Central memory CD4-positive, alpha-beta T cell (primary cell): ENCODE results near the gene NTSR1.

ENCODE experiments used
- DNase-seq: peaks from one replicate; pipeline ENCODE4 v3.0.0; 2022

NTSR1 gene

DNA sequence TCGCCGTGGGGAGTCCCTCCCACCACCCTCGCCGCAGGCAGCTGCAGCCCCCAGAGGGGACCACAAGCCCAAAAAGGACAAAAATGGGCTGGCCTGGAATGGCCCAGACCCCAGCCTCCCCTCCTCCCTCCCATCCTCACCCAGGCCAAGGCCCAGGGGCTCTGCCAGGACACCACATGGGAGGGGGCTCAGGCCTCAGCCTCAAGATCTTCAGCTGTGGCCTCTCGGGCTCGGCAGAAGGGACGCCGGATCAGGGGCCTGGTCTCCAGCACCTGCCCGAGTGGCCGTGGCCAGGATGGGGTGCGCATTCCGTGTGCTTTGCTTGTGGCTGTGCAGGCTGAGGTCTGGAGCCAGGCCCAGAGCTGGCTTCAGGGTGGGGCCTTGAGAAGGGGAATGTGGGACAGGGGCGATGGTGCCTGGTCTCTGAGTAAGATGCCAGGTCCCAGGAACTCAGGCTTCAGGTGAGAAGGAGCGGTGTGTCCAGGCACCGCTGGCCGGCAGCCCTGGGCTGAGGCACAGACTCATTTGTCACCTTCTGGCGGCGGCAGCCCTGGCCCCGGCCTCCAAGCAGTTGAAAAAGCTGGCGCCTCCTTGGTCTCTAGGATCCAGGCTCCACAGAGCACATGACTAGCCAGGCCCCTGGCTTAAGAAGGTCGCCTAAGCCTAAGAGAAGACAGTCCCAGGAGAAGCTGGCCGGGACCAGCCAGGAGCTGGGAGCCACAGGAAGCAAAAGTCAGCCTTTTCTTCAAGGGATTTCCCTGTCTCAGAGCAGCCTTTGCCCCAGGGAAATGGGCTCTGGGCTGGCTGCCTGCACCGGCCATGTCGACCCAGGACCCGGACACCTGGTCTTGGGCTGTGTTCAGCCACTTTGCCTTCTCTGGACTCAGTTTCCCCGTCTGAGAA lies 52.5 kb downstream of the NTSR1 start:
- DNase-seq: no peak

DNA sequence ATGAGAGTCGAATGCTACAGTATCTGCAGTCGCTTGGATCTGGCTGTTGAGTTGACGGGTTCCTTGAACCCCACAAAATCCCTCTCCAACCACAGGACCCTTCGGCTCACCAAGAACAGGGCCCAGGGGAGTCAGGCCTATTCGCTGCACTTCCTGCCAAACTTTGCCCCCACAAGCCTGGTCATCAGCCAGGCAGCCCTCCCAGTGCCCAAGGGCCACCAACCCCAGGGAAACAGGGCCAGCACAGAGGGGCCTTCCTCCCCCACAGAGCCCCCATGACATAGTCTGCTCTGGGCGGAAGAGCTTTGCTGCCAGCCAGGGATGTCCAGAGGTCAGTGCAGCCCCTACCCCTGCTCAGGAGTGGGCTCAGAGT lies 53.1 kb downstream of the NTSR1 start:
- DNase-seq: no peak

DNA sequence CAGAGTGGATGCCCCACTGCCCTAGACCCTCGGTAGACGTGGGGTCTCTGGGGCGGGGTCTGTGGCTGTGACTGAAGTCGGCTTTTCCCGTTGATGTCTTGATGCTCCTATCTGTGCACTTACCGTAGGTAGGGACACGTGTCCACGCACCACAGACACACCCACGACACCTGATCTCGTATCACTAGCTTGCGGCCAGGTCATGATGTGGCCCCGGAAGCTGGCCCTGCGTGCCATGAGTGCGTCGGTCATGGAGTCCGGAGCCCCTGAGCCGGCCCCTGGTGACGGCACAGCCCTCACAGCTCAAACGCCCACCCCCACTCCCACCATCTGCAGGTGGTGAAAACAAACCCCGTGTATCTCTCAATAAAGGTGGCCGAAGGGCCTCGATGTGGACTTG lies 53.7 kb downstream of the NTSR1 start:
- no peak for DNase-seq

DNA sequence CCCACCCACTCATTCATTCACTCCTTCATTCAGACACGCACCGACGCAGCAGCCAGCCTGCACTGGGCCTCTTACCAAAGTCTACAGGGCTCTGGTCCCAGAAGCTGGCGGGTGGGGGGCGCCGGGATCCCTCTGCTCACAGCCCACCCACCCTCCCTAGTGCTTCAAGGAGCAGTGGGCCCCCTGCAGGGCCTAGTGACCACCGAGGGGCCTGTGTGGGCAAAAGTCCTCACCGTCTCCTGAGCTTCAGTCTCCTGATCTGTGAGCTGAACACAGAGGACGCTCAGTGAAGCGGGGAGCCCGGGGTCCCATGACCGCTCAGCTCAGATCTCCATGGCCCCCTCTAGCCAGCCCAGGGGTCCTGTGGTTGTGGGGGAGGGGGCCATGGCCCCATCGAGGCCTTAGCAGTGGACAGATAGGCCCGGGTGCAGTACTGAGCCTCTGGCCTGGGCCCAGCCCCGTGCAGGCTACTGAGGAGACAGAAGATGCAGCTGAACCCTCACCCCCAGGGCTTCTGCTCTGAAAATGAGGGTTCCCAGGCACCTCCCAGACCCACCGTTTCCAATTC lies 54.2 kb downstream of the NTSR1 start:
- no peak for DNase-seq

DNA sequence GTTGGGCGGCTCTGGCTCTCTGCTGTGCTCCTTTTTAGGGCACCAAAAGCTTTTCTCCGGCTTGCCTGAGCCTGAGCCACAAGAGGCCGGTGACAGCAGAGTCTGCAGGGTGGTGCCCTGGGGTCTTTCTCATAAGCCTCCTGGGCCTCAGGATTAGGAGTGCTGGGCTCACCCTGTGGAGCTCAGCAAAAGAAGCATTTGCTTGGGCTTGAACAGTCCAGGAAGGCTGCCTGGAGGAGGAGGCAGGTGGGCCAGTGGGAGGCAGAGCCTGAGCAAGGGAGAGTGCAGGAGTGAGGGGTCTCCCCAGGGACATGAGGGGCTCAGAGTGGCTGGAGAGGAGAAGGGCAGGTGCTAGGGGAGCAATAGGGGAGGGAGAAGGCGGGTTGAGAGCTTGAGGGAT lies 54.8 kb downstream of the NTSR1 start:
- DNase-seq: no peak

DNA sequence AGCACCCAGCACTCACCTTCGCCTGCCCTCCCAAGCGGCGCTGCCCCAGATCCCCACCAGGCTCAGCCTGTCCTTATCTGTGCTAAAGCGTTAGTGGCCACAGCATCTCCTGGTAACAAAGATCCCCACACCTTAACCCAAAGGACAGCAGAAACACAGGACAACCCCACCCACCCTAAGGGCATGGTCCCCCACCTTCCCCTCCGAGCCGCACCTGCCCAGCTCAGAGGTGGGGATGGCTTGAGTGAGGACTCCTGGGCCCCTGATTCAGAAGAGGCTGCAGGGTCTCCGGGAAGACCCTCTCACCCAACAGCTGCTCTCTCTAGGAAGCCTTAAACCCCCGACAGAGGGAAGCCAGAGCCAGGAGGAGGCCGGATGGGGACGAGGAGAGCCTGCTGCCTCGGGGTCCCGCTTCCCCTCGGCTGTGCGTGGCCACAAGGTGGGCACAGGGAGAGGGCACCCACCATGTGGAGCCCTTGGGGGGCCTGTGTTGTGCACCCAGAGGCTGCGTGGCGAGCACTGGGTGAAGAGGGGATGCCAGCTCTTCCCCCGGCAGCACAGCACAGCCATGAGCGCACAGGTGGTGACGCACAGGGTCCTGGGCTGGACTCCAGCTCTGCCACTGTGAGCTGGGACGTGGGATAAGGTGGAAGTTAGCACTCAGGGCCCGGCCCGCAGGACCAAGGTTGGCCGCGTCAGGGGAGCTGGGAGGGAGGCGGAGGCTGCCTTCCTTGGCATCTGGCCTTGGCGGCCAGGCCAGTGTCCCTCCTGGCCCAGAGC lies 55.7 kb downstream of the NTSR1 start:
- DNase-seq: no peak

DNA sequence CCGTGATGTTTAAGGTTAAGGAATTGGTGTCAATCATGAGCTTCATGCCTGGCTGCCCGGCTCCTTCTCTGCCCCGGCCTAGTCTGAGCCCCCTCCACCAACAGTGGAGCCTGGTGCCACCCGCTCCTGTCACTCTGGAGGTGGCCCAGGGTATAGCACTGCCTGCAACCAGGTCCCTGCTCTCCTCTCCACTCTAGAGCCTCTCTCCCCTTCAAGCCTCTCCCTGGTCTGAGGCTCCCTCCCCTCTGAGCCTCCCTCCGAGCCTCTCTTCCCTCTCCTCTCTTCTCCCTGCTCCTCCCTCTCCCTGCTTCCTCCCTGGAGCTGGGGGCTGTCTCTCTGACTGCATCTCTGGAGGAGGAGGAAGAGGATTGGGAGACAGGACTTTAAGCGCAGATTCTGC lies 56.4 kb downstream of the NTSR1 start:
- DNase-seq: no peak

DNA sequence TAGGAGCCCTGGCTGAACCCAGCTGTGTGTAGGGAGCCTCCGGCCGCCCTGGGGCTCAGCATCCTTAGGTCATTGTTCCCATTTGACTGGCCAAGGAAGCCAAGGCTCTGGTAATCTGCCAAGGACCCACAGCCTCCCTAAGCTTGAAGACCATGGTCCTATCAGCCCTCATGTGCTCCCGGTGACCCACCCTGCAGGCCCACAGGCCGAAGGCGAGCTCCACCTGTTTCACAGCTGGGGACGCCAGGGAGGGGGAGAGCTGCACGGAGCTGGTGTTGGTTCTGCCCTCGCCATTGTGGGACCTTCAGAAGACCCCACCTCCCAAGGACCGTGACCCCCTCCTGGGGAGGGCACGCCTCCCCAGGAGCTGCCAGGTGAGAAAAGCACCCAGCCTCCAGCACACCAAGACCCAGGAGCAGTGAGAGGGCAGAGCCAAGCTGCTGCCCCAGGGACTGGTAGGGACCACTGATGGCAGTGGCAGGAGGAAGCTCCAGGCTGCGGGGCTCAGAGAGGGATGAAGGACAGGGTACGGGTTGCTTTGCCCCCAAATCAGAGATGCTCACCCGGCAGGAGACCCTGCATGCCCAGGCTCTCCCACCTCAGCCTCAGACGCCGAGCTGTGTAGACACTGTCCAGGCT lies 56.9 kb downstream of the NTSR1 start:
- no peak for DNase-seq

DNA sequence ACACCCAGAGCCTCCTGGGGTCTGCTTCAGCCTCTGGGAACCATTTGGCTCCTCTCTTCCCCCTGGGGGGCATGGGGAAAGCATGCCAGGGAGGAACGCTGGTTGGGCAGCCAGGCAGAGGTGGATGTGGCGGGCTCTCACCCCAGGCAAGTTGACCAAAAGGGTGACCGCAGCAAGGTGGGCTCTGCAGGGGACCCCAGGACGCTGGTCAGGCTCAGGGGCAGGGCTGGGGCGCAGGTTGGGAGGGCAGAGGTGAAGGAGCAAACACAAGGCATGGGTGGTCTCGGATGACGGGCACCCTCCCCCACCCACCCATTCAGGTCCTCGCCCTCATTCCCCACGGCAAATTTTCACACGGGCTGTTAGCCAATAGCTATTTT lies 57.4 kb downstream of the NTSR1 start:
- DNase-seq: no peak

DNA sequence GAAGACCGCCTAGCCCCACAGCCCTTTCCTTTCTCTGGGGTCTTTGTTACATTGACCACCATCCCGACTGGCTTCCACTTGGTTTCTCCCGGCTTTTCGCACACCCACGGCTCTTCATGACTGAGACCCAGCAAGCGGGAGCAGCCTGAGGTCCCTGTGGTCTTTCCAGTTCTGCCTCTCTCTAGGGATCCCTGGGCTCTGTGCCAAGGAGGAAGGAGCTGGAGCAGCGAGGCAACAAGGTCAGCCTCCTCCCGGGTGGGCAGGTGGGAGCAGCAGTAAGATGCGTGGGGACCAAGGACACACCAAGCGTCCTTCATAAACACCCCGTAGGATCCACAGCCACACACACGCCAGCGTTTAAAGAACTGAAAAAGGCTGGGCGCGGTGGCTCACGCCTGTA lies 58.1 kb downstream of the NTSR1 start:
- no peak for DNase-seq

DNA sequence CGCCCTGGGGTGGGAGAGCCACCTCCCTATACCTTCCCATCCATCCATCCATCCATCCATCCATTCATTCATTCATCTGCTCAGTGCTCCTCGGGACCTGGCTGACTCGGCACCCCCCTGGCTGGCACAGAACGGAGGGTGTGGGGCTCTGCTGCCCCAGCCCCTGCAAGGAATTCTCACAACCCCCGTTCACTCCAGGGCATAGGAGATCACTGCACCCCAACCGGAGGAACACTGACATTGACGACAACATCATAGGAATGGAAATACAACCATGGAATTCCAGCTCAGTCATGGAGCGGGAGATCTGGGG lies 59.6 kb downstream of the NTSR1 start:
- DNase-seq: no peak

DNA sequence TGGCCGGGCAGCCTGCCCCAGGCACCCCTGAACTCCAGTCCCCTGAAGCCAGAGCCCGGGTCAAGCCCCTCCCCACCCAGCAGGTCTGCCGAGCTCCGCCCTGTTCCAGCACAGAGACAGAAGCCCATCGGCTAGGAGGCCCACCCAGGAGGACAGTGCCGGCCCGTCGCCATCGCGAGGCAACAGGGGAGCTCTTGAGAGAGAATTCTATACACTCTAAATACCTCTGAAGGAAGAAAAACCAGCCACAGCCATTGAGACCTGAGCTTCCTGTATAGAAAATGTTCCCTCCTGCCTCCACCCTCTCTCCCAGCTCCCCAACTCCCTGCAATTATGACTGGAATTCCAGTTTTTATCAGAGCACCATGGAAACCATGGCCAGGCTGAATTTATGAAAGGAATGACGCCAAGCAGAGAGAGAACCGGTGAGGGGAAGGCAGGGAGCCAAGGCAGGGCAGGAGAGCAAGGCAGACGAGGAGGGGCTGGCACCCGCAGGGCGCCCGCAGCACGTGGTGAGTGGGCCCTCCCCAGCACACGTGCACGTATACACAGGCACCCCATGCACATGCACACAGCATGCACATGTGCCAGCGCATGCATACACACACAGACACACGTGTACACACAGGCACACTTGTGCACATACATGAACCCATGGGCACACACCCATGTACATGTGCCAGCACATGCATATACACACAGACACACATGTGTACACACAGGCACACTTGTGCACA lies 60.1 kb downstream of the NTSR1 start:
- no peak for DNase-seq

DNA sequence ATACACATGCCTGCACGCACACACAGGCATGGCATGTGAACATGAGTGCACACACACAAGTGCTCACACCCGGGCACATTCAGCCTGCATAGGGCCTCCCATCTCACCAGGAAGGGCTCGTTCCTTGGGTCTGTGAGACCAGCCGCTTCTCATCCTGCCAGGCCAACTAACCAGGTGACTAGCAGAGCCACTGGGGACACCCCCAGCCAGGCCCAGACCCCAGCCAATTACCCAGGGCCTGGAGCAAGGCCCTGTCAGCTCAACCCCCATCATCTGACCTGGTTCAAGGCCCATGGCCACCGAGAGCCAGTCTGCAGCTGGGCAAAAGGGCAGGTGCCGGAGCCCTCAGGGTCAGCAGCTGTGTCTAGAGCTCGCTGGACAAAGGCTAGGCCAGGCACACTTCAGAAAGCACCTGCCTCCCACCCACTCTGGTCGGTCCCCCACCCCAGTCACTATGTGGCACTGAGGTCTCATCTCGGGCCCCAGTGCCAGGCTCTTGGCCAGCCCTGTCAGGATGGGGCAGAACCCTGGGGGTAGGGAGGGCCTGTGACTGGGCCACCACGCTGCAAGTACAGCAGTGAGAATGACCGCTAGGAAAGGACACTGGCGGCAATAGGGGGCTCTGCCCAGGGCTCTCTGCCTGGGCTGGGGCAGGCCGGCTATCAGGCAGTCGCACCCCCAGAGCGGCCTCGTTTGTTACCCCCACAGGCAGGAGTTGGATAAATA lies 60.9 kb downstream of the NTSR1 start:
- no peak for DNase-seq

DNA sequence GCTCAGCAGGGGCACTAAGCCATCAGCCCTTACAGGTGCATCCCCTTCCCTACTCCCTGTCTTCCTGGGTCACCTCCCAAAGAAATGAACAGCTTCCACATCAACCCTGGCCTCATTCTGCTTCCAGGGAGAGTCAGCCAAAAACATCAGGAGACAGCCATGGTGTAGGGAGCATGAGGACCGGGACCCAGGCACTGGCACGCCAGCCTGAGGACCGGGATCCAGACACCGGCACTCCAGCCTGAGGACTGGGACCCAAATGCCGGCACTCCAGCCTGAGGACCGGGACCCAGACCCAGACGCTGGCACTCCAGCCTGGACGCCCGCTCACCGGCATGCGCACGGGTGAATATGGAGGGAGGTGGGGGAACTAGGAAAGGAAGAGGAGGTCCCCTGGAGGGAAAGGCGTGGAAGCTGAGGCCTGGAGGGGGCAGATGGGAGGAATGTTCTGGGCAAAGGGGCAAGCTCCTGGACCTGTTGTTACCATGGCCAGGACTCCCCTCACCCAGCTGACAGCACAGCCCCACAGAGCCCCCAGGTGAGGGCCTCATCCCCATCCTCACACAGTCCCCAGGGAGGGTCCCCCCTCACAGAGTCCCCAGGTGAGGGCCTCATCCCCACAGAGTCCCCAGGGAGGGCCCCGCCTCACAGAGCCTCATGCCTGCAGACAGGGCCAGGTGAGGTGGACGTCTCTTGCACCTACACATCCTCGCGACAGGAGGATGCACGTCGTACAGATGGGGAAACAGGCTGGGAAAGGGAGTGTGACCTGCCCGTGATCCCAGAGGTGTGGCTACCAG lies 61.7 kb downstream of the NTSR1 start:
- no peak for DNase-seq

DNA sequence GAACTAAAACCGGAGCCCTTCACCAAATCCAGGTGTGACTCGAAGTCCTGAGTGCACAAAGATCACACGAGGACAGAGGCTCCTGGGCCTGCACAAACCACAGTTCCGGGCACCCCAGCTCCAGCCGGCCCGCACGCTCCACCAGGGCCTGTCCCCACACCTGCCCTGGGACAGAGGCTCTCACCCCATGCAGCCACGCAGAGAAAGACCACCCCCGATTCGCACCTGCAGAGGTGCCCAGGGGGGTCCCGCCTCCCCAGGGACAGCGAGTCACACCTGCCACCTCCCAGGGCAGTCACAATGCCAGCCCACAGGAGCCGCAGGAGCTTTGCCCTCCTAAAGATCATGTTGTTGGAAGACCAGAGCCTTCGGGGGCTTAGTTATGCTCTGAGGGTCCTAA lies 62.3 kb downstream of the NTSR1 start:
- DNase-seq: no peak

DNA sequence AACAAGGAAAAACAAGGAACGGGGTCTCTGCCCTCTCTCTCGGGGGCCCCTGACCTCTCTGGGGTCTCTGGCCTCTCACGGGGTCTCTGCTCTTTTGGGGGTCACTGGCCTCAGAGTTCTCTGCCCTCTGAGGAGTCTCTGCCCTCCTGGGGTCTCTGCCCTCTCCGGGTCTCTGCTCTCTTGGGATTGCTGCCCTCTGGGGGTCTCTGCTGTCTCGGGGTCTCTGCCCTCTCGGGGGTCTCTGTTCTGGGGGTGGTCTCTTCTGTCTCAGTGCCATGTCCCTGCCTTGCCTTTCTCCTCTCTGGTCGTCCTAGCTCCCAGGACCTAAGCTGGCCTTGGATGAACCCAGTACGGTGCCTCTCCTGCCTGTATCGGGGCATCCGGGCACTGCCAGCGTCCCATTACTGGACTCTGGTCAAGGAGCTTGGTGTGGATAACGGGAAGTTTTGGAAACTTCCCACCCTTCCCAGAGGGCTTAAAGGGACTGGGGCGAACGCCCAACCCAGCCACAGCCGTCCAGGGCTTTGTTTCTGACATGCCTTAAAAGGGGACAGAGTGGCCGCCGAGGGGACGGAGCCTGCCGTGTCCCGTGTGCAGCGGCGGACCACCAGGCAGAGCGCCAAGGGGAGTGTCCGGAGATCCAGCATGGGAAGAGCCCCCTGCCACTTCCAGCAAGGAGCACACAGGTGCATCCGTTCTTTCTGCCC lies 62.9 kb downstream of the NTSR1 start:
- no peak for DNase-seq

DNA sequence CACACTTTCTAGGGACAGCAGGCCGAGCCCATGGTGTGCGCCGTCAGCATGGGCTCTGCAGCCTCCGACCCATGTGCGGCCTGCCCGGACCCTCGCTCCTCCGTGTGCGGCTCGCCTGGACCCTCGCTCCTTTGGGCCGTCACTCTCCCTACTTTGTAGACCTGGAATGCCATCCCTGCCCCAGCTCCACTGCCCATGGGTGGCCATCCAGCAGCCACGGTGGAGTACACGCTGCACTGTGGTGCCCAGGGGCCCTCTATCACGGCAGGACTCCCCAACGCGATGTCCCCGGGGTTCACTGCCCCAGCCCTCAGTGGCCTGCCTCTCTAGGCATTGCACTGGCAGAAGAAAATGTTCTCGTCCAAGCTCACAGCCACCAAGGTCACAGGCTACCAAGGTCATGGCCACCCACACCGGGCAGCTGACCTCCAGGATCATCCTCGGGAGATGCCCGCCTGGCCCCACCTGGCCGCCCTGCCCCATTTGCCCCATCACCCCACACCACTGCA lies 63.5 kb downstream of the NTSR1 start:
- no peak for DNase-seq

DNA sequence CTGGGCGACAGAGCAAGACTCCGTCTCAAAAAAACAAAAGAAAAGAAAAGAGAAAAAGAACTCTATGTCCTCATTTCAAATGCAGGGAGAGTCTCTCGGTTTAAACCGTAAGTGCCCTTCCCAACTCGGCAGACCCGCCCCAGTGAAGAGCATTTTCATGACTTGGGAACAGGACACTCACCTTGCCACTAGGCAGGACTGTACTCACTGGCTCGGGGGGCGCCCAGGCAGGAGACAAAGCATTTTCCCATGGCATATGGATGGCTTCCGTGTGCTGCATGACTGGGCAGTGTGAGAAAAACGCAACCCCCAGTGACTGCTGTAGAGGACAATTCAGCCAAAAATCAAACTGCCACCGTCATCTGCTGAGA lies 64.0 kb downstream of the NTSR1 start:
- DNase-seq: no peak

DNA sequence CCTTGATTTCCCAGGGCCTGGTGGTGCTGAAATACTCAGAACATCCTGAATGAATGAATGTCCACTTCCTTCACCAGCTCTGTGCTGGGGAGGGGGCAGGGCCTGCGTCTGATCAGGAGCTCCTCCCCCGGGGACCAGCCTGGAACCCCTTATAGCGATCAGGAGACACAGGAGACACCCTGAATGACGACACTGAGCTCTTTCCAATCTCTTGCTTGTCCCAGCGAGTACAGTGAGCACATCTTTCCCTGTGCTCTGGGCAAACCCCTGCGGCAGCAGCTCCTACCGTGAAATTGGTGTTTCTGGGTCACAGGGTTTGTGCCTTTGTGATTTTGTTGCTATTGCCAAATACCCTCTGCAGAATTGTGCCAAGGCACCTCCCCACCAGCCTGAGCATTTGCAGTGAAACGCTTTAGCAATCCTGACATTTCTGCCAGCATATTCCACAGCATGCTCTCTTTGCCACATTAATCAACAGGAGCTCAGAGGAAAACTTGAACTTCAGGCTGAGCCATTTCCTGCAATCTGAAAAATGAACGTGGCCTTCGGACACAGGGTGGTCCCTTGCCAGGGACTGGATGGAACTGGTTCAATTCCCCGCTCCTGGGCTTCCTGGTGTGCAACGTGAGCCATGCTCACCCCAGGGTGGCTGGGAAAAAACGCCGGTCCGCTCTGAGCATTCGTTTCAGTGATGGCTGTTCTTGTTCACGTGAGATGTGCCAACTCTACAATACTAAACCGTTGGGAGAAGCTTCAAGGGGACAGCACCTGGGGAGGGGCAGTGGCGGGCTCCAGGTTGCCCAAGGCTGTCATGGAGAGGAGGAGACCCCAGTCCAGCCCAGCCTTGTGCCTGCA lies 64.6 kb downstream of the NTSR1 start:
- DNase-seq: no peak
